GM12878 (cell line): ENCODE measurements around the gene LIM2. TPM values are rescaled to one million over a fixed set of nuclear protein-coding genes. Genes with fewer than 3 reads are reported as not detected.

Source experiments
- ATAC-seq: fragments of 200-7000 bp; cut with Tn5 transposase; 3 replicates; pipeline ENCODE4 v1.9.1; 2020; ENCODE audit warnings: mild to moderate bottlenecking, moderate library complexity
- BruUV-seq: library from RNA; stranded (reverse); fragments of 400-500 nt; replicated peaks from 2 replicates; lab custom pipeline; 2021; lab: Mats Ljungman, UMichigan
- CTCF ChIA-PET: fragments of 300-600 bp; sonication (Branson Sonifier 250); formaldehyde crosslinking; extraction: SDS; loops from one replicate; lab custom pipeline; 2021; ENCODE audit warnings: inconsistent platforms; lab: Yijun Ruan, JAX
- POLR2A ChIA-PET: fragments of 350-600 bp; formaldehyde crosslinking; extraction: SDS; loops from one replicate; lab custom pipeline; 2021; ENCODE audit warnings: inconsistent platforms; lab: Charles Lee
- RAD21 ChIA-PET: fragments of 300-600 bp; sonication (Branson Sonifier 250); formaldehyde crosslinking; loops from one replicate; lab custom pipeline; 2023; ENCODE audit warnings: antibody characterized with exemption; ENCODE audit not compliant: unreplicated experiment; lab: Charles Lee
- SMC1A ChIA-PET: fragments of 300-600 bp; sonication (Branson Sonifier 250); formaldehyde crosslinking; loops from one replicate; lab custom pipeline; 2023; ENCODE audit not compliant: unreplicated experiment, uncharacterized antibody; lab: Charles Lee
- DNase-seq: peaks from one replicate; pipeline ENCODE4 v3.0.0-alpha.2; 2011; ENCODE audit warnings: low read depth, low spot score
- FAIRE-seq: peaks from 3 replicates; lab custom pipeline; 2011; peaks lifted over from hg19 to GRCh38; lab: Jason Lieb, UNC
- H2AFZ ChIP-seq: 2 replicates; pipeline ENCODE4 v1.6.0; 2011; ENCODE audit warnings: low read depth, low read length, control low read depth; ENCODE audit not compliant: control insufficient read depth
- H3K27ac ChIP-seq: 2 replicates; pipeline ENCODE4 v1.5.1; 2011; ENCODE audit warnings: control low read depth; ENCODE audit not compliant: control insufficient read depth, insufficient read depth
- H3K27me3 ChIP-seq, 2 experiments: replicated peaks in 1 of 2; 2 replicates each; pipeline versions ENCODE4 v1.6.0 to v1.6.1; 2011; ENCODE audit warnings: low read length in 1 of 2; ENCODE audit not compliant: control insufficient read depth in 2 of 2, insufficient read depth in 2 of 2
- H3K36me3 ChIP-seq, 2 experiments: 2 replicates each; pipeline ENCODE4 v1.5.1; 2011; ENCODE audit warnings: low read length in 1 of 2; ENCODE audit not compliant: control insufficient read depth in 2 of 2, insufficient read depth in 2 of 2
- H3K4me1 ChIP-seq: 2 replicates; pipeline ENCODE4 v1.6.1; 2011; ENCODE audit warnings: mild to moderate bottlenecking, low read length, moderate library complexity, mixed read lengths; ENCODE audit not compliant: control insufficient read depth, insufficient read depth
- H3K4me2 ChIP-seq: 2 replicates; pipeline ENCODE4 v1.6.0; 2011; ENCODE audit warnings: control low read depth; ENCODE audit not compliant: control insufficient read depth, insufficient read depth
- H3K4me3 ChIP-seq: fragments of 200-600 bp; sonication (generic); 2 replicates; pipeline ENCODE4 v1.5.1; 2016
- H3K79me2 ChIP-seq: 2 replicates; pipeline ENCODE4 v1.6.0; 2011; ENCODE audit warnings: low read length; ENCODE audit not compliant: control insufficient read depth, insufficient read depth
- H3K9ac ChIP-seq: 2 replicates; pipeline ENCODE4 v1.8.0; 2011; ENCODE audit warnings: low read length, control low read depth, mixed read lengths; ENCODE audit not compliant: control insufficient read depth, insufficient read depth
- H3K9me3 ChIP-seq: replicated peaks from 3 replicates; pipeline ENCODE4 v1.5.1; 2011; ENCODE audit warnings: mild to moderate bottlenecking, low read length; ENCODE audit not compliant: control insufficient read depth, insufficient read depth
- H4K20me1 ChIP-seq: 2 replicates; pipeline ENCODE4 v1.6.0; 2011; ENCODE audit not compliant: control insufficient read depth, insufficient read depth
- IKZF2 ChIP-seq, 2 experiments: fragments of 450-650 bp; IDR thresholded peaks; 2 replicates each; pipeline ENCODE4 v1.6.1; 2017; ENCODE audit warnings: mild to moderate bottlenecking in 2 of 2, moderate library complexity in 2 of 2
- JUND ChIP-seq: IDR thresholded peaks from 2 replicates; pipeline ENCODE4 v1.6.1; 2012; ENCODE audit warnings: low read depth, mild to moderate bottlenecking, low read length, improper control_type of control experiment, moderate library complexity
- RCOR1 ChIP-seq: conservative IDR thresholded peaks from 2 replicates; pipeline ENCODE4 v1.6.1; 2012; ENCODE audit warnings: low read depth, low read length, improper control_type of control experiment
- RFX5 ChIP-seq: IDR thresholded peaks from 2 replicates; pipeline ENCODE4 v1.6.1; 2011; ENCODE audit warnings: low read depth, low read length, improper control_type of control experiment
- SRF ChIP-seq, 2 experiments: IDR thresholded peaks; 2 replicates each; pipeline ENCODE4 v1.6.1; 2011; ENCODE audit warnings: low read depth in 2 of 2, low read length in 2 of 2, mild to moderate bottlenecking in 1 of 2, moderate library complexity in 1 of 2
- SUZ12 ChIP-seq: fragments of 200-600 bp; sonication (generic); IDR thresholded peaks from one replicate; pipeline ENCODE4 v1.6.1; 2018; ENCODE audit warnings: antibody characterized with exemption, mild to moderate bottlenecking; ENCODE audit not compliant: unreplicated experiment
- ZNF274 ChIP-seq: IDR thresholded peaks from one replicate; pipeline ENCODE4 v1.8.0; 2011; ENCODE audit not compliant: insufficient read length, insufficient read depth
- WGBS: methylation state at CpG from one replicate; pipeline ENCODE4 v1.1.6; 2016; ENCODE audit warnings: low lambda C conversion rate; ENCODE audit not compliant: insufficient replicate concordance, insufficient coverage; ENCODE audit errors: missing lambda C conversion rate; 5-methylcytosine and 5-hydroxymethylcytosine counted together
- in situ Hi-C: fragments of 300-500 bp; cut with MboI; formaldehyde crosslinking; loops from 9 replicates; pipeline ENCODE4 v1.14.3; 2018; ENCODE audit warnings: mixed read lengths
- intact Hi-C: fragments of 100-400 bp; cut with micrococcal nuclease; formaldehyde crosslinking; loops from one replicate; pipeline ENCODE4 v1.14.2; 2022; ENCODE audit not compliant: unreplicated experiment
- polyA plus RNA-seq, 11 experiments: library from polyadenylated mRNA; depleted of rRNA in 4 of 11; unstranded in 6 of 11; stranded (reverse) in 5 of 11; fragments of >200 nt; fragmentation: Nextera tagmentation in 4 of 11; fragmentation: Illumina TruSeq in 1 of 11; extraction: Ambion mirVana in 4 of 11; extraction: Trizol in 1 of 11; gene quantifications; 1 replicate in 1 of 11; 2 replicates in 10 of 11; pipeline versions ENCODE4 v1.2.1 to v1.2.3, GENCODE V29; 2011 to 2016; ENCODE audit warnings: inconsistent platforms in 2 of 11, missing spikeins in 2 of 11, low read depth in 1 of 11
- total RNA-seq, 4 experiments: library from RNA; depleted of rRNA in 3 of 4; stranded (reverse); fragments of >200 nt in 3 of 4; fragmentation: Illumina TruSeq in 1 of 4; extraction: Trizol in 1 of 4; gene quantifications; 2 replicates each; pipeline versions ENCODE4 v1.2.1 to v1.2.3, GENCODE V29; 2013 to 2021

Gene LIM2
- total and polyA plus RNA-seq, 10 of the 15 experiments (the other 5 are each of a cell fraction or from before 2014, with no cell fraction given), result not detected

GRCh38 chr19:51342631-51343569 is 44.9 kb downstream of the LIM2 start:
- FAIRE-seq, result no peak
- POLR2A ChIA-PET, result no interaction called here
- in situ Hi-C loops, result no loop called here

More at GRCh38 chr19:51342631-51343569, 44.9 kb downstream of the LIM2 start:
- DNase-seq, result no peak
- Histone ChIP-seq H4K20me1 (no peaks in the 10 kb centered on the region), H3K27me3 (no peaks in the 10 kb centered on the region), H3K4me1 (peaks cover 21% of the 10 kb centered on the region), H3K9me3 (no peaks in the 10 kb centered on the region), H3K9ac (no peak overlapping the region), H3K79me2 (no peaks in the 10 kb centered on the region), H3K27ac (no peak overlapping the region), H3K36me3 (no peaks in the 10 kb centered on the region; a peak in 1 of 4 replicates), H3K4me2 (no peak overlapping the region), H3K4me3 (no peak overlapping the region), H2AFZ (no peak overlapping the region)
- TF ChIP-seq SUZ12, result no peak
- no peak for TF ChIP-seq JUND
- no peak for TF ChIP-seq RFX5
- no peak for TF ChIP-seq IKZF2 (IDR thresholded peaks at IDR 0.05)
- TF ChIP-seq SRF (IDR thresholded peaks at IDR 0.05; ENCODE audit: low read depth in 2 of 2, low read length in 2 of 2), result no peak
- no peak for TF ChIP-seq RCOR1
- no peak for TF ChIP-seq ZNF274
- ChIA-PET CTCF (interaction anchor here (0.7 to 5.1 kb wide), 11 partner anchors 12 to 98 kb away, joined by 3 to 47 read pairs (median 4); partner anchors contain the start of genes C19orf84 and ETFB), SMC1A (interaction anchor here (0.6 to 1.6 kb wide), 3 partner anchors 34 to 52 kb away, joined by 3 to 4 read pairs (median 3); no protein-coding TSS in a partner anchor), RAD21 (interaction anchor here (1.2 to 1.8 kb wide), 4 partner anchors 25 to 65 kb away, joined by 3 to 8 read pairs (median 6); no protein-coding TSS in a partner anchor)
- intact Hi-C loops, result no loop called here
- WGBS, result 90% methylated on average over 8 of the region's 9 CpGs
- BruUV-seq, result no TSS peak
- no peak for ATAC-seq
